Cardiac ventricle fibroblast (primary cell): ENCODE results near the gene TMEM217. TPM values are rescaled to one million over a fixed set of nuclear protein-coding genes. Genes with fewer than 3 reads are reported as not detected.

Experiments used
- total RNA-seq: library from RNA; depleted of rRNA; stranded (reverse); fragments of >200 nt; gene quantifications from 2 replicates; pipeline ENCODE4 v1.2.3, GENCODE V29; 2015

The TMEM217 gene
- 0.20 TPM in 1 of 2 replicates, not detected in the other for total RNA-seq

DNA sequence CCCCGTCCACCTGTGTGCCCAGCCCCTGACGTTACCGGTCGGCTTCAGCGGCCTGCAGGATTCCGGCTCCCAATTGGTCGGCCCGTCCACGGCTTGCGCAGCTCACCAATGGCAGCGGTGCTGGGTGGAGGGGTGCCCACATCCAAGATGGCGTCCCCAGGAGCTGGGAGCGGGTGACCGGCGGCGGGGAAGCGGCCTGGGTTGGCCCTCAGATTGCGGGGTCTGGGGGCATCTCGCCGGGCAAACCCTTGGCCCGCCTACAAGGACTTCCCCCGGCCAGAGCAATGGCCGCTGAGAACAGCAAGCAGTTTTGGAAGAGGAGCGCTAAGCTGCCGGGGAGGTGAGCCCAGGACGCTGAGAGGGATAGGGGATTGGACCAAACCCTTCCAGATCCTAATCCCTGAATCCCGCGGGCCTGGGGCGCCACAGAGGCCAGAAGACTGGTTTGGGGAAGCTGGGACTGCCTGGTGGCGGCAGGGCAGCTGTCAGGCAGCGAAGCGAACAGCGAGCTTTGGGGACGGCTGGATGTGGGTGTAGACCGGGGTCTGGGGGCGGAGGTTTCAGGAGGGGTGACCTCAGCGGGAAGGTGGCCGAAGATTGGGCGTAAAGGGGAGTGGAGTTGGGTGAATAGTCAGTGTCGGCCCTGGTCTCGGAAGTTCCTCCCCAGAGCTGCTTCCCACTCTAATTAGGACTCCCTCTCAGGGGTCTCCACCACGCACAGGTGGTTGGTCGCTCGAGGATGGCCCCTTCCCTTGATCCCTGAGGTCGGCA, at the start of gene TMEM217, which contains the start of gene TBC1D22B:
TMEM217 (minus strand) TSS at position 511 of the 771 bp plus-strand sequence. CDS start 39,114 bp downstream, outside the sequence.
TBC1D22B (plus strand) TSS at position 139 of the 771 bp plus-strand sequence; CDS start at position 285, 146 bp downstream.

DNA sequence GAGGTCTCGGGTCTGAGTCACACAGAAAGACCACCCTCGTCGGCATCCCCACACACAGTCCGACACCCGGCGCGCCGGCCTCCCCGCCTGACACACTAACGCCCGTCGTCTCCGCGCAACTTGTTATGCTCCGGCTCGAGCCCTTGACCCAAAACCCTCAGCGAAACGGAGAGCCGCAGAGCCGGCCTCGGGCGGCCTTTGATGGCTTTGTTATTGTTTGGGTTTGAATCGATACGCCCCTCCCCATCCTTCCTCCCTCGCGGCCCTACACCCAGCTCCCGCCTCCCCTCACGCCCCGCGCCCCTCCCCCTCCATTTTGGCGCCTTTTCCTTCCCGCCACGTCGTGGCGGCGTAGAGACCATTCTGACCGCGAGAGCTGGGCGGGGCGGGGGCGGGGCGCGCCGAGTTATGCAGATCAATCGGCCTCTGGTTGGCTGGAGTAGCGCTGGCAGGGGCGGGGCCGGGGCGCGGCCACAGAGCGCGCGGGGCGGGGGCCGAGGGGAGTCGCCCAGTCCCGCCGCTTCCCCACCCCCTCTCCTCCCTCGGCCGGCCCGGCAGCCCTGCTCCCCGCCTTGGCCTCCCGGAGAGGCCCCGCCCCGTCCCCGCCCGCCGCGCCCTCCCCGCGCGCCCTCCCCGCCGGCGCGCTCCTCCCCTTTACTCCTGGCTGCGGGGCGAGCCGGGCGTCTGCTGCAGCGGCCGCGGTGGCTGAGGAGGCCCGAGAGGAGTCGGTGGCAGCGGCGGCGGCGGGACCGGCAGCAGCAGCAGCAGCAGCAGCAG, 88.3 kb downstream of the TMEM217 start, which contains the start of gene PIM1:
PIM1 (plus strand) TSS at position 657 of the 777 bp plus-strand sequence. CDS start 424 bp downstream, outside the sequence.

Other genes starting within 250 kb of the TMEM217 start
- gene PIM1, start 88.0 kb downstream of the TMEM217 start, total RNA-seq: 47.0 and 55.5 TPM in 2 replicates
- 3.8 and 4.9 TPM in 2 replicates for gene TBC1D22B, start 372 bp downstream of the TMEM217 start, total RNA-seq
- 13.8 and 14.8 TPM in 2 replicates for gene RNF8, start 95.8 kb upstream of the TMEM217 start, total RNA-seq
- 22.0 and 24.6 TPM in 2 replicates for gene CMTR1, start 175.1 kb upstream of the TMEM217 start, total RNA-seq
- gene CCDC167, start 241.7 kb upstream of the TMEM217 start, total RNA-seq: 50.1 and 53.1 TPM in 2 replicates